Measurements from ENCODE around the gene WDR73. TPM values are rescaled to one million over a fixed set of nuclear protein-coding genes. Genes with fewer than 3 reads are reported as not detected.

The WDR73 gene
- total RNA-seq, 1 experiment from 2014 or later, result 19.3 TPM

DNA sequence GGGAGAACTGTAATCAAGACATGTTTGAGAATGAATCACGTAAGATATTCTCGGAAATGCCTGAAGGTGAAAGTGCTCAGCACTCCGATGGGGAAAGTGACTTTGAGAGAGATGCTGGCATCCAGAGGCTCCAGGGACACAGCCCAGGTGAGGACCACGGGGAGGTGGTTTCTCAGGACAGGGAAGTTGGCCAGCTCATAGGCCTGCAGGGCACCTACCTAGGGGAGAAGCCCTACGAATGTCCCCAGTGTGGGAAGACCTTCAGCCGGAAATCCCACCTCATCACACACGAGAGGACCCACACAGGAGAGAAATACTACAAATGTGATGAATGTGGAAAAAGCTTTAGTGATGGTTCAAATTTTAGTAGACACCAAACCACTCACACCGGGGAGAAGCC is 33.5 kb downstream of the WDR73 start:
- no peak for DNase-seq (ENCODE audit: low read depth)

DNA sequence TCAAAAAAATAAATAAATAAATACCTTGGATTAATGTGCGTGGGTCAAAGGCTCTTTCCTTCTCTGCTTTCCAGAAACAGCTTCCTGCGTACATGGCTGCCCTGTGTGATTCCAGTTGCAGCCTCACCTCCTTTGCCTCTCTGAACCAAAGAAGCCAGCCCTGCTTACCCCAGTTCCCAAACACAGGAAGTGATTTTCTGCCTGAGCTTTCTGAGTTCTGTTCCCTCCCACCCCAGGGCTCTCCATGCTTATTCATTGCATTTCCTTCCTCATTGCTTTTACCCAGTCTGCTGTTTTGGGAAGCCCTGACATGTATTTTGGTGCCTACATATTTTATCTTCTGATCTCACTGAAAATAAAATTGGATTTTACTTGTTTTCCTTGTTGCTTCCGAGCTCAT is 37.8 kb downstream of the WDR73 start:
- no peak for DNase-seq (ENCODE audit: low read depth)

DNA sequence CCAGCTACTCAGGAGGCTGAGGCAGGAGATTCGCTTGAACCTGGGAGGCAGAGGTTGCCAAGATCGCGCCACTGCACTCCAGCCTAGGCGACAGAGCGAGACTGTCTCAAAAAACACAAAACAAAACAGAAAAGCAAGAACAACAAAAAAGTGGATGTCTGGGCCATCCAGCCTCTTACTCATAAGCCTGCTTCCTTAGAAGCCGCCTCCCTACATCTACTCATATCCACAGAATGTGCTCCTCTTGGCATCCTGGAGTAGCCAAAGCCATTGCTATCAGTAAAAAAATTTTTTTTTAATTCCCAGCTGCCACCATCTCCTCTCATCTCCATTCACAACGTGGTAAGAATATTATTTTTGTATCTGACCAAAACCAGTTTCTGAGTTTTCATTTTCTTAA is 42.5 kb downstream of the WDR73 start:
- DNase-seq (ENCODE audit: low read depth), result no peak

DNA sequence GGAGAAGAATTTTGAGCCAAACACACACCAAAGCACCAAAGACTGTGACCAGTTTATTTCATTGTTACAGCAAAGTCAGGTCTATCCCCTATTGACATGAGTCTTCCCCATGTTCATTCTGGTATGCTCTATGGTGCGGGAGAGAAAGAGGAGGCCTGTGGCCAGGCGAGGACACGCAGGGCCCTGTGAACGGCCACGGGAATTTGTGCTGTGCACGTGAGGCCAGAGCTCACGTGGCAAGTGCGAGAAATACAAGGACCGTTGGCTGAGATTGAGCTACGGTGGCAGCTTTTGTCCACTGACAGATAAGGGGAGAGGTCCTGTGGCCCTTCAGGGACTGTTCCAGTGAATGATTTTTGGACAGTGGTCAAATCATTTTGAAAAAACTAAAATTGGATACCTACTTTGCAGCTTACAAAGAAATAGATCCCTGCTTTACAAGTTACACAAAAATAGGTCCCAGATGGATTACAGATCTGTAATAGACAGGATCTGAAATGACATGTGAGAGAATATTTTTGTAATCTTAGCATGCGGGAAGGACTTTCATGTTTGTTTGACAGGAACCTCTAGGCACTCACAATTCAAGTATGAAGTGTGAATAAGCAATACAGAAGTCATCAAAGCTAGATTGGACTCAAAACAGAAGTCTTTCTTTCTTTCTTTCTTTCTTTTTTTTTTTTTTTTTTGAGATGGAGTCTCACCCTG is 44.1 kb downstream of the WDR73 start:
- DNase-seq (ENCODE audit: low read depth), result no peak

DNA sequence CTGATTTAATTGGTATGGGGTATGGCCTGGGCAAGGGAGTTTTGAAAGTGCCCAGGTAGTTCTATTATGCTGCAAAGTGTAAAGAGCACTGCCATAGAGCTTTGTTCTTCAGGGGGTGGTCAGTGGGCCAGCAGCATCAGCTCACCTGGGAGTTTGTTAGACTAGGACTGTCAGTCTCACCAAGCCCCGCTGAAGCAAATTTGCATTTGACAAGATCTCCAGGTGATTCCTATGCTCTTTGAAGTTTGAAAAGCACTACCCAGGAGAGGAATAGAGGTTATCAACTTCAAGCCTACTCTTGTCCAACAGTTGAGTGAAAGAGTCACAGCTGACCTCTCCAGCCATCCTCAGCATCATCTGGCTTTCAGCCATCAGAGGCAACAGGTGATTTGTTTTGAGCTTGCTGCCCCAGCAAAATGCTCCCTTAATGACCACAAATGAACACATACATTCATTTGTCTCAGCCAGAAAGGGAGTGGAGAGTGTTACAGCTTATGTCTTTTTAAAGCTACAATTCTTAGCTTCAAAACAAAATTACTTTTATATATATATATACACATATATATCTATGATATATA is 45.3 kb downstream of the WDR73 start:
- DNase-seq (ENCODE audit: low read depth), result no peak

DNA sequence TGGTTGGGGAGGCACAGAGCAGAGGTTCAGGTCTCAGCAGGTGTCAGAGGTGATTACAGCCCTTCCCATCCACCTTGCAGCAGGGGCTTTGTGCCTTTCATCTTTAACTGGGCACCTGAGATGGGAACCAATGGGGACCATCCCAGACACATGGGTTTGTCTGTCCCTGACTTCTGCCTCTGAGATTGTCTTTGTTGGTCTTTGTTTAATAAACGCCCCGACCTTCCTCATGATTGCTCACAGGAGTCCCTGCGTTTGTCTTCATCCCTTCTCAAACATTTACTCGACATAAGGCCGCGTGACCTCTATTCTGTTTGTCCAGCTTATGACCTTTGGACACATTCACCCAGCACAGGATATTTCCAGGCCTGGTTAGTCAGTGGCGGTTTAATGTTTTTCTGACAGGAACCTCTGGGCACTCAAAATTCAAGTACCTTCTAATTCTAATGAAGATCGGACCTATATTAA is 47.4 kb downstream of the WDR73 start:
- no peak for DNase-seq (ENCODE audit: low read depth)

DNA sequence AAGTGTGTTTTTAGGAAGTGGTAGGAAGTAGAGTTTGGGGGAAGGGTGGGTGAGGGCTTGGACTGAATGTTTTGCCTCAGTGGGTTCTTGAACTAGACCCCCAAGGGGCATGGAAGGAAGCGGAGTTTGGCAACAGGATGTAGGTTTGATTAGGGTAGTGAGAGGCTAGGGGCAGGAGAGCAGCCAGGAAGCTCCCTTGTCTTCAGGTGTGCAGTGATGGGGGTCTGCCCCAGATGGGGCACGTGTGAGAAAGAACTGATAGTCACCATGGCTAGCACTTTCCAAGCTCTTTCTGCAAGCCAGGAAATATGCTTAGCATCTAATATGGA is 48.6 kb downstream of the WDR73 start:
- DNase-seq (ENCODE audit: low read depth), result no peak

DNA sequence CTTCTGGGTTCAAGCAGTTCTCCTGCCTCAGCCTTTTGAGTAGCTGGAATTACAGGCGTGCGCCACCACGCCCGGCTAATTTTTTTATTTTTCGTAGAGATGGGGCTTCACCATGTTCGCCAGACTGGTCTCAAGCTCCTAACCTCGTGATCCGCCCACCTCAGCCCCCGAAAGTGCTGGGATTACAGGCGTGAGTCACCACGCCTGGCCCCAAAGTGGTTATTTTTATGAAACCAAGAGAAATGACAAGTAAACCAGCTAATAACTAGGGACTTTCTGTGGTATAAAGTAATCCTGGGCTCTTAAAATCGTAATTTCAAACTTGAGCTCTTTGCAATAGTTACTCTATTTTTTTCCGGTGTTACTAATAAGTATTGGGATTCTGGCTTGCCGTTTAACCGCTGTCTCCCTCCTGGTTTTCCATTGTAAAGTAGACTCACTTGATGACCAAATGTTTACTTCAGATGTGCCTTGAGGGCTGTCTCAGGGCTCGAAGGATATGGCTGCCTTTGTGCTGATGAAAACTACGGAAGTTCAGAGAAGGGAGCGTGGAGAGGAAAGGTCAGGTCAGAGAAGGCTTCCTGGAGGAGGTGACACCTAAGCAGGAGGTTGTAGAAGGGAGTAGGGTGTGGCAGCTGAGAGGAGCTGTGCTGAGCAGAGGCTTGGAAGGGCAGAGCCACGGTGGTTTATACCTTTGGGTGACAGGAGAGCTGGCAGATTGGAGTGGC is 49.1 kb downstream of the WDR73 start:
- peak; percentile 14 for DNase-seq (ENCODE audit: low read depth)

DNA sequence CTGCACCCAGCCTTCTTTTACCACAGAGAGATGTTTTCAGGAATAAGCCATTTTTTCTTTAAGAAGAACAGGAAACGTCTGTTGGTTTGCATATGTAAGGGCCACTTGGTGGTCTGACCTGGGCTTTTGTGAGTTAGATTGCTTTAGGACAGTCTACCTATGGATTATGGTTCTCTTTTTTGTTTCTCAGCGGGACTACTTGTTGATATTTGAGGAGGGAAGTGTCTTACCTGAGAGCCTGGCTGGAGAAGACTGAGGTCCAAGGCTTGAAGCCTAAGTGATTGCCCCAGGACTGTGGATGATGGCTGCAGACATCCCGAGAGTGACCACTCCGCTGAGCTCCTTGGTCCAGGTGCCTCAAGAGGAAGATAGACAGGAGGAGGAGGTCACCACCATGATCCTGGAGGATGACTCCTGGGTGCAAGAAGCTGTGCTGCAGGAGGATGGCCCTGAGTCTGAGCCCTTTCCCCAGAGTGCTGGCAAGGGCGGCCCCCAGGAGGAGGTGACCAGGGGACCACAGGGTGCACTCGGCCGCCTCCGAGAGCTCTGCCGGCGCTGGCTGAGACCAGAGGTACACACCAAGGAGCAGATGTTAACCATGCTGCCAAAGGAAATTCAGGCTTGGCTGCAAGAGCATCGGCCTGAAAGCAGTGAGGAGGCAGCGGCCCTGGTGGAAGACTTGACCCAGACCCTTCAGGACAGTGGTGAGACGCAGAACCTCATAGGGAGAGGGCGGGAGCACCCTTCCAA is 50.3 kb downstream of the WDR73 start:
- no peak for DNase-seq (ENCODE audit: low read depth)

DNA sequence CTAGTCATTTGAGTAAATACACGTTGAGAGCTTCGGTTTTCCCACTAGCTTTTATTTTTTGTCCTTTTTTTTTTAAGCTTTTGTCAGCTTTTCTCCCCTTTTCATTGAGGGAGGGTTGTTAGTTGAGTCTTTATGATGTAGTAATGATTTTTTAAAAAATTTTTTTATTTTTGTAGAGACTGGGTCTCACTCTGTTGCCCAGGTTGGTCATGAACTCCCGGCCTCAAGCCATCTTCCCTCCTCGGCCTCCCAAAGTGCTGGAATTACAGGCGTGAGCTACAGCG is 52.6 kb downstream of the WDR73 start:
- DNase-seq (ENCODE audit: low read depth), result no peak

DNA sequence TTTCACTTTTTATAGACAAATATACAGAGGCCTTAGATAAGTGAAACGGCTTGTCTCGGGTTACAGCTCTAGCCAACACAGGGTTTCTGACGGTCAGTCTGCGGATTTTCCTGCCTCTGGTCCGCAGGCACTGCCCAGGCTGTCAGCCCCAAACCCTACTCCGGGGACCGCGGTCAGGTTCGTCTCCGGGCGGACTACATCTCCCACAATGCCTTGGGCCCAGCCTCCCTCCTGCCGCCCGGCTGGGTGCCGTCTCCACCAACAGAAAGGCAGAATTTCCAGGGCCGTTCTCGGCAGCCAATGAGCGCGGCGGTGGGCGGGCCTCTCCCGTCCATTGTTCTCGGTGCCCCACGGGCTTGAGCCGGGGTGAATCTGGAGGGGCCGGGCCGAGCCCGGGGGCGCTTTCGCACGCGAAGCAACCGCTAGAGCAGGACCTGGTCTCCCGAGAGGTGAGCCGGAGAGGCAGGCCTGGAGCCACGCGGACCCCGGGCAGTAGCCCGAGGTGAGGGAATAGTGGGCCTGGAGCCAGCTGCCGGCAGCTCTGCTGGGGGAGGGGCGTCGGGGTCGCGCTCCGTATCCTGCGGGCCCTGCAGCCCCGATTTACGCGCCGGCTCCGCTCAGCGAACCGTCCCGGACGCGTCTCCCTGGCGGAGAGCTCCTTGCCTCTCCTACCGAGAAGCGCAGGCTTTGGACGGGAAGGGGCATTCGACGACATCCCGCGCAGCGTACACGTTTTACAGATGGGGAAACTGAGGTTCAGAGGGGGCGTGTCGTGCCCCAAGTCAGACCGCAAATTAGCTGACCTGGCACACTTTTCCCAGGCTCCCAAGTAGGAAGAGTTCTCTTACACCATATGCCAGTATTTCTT is 53.2 kb downstream of the WDR73 start, which contains the start of gene ZSCAN2:
TSS of gene ZSCAN2 (plus strand) at position 323 of the 868 bp plus-strand sequence. CDS start 2,919 bp downstream, outside the sequence.
- peak; percentile 91 for DNase-seq (ENCODE audit: low read depth)

DNA sequence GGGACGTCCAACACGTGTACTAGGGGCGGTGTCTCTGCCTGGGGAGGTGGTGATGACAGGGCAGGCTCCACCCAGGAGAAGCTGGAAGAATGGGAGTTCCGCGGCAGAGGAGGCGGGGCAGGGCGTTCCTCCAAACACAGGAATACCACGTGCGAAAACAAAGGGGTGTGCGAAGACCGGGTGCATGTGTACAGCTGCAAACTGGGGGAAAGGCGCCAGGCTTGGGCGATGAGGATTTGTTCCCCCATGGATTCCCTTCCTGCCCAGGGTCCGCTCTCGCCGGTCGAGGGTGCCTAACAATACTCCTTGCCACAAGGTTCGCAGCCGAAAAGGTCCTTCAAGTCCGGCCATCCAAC is 53.8 kb downstream of the WDR73 start:
- DNase-seq (ENCODE audit: low read depth), result peak; percentile 79

DNA sequence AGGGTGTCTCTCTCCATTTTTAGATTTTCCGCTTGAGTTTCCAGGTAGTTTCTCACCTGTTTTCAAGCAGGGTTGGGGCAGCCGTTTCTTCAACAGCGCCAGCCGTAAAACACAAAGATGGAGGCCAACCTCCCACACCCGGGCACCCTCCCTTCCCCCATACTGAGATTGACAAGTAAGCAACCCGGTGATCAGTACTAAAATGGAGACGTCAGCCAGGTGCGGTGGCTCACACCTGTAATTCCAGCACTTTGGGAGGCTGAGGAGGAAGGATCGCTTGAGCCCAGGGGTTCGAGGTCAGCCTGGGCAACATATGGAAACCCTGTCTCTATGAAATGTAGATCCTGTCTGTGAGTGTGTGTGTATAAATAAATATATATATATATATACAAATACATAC is 54.2 kb downstream of the WDR73 start:
- DNase-seq (ENCODE audit: low read depth), result no peak

DNA sequence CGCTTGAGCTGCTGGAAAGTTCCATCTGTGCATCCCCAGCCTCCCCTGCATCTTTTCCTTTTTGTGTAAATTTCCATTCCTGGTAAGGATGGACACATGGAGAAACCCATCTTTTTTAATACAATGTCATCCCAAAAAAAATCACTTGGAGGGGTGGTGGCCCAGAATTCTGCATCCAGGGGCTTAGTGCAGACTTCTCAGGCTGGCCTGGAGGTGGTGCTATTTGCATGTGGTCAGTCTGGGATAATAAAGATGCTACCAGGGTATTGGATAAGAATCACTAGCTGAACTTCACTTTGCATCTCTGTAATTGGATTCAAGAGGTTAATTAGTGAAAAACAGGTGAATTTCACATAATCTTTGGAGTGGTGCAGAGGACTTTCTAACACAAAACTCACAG is 55.1 kb downstream of the WDR73 start:
- DNase-seq (ENCODE audit: low read depth), result peak; percentile 23

DNA sequence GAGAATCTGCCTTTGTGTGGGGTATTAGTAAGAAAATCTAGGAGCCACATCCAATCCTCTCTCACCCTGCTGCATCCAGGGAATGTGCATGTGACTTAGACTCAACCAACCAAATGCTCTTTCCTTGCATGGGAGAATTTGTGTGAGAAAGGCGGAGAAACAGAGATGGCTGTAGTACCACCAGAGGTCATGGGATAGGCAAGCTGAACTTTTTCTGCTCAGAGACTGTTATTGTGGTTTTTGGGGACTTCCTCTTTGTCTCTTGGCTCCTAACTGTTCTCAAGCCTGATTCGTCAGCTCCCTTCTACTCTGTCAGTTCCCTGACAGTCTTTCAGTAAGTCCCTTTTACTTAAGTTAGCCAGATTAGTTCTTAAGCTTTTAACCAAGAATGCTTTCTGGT is 55.8 kb downstream of the WDR73 start:
- DNase-seq (ENCODE audit: low read depth), result no peak

DNA sequence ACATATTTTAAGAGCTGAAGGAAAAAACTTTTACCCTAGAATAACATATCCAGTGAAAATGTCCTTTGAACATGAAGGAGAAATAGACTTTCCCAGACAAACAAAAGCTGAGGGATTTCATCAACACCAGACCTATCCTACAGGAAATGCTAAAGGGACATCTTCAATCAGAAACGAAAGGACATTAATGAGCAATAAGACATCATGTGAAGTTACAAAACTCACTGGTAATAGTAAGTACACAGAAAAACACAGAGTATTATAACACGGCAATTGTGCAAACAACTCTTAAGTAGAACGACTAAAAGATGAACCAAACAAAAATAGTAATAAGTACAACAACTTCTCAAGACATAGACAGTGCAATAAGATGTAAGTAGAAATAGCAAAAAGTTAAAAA is 56.8 kb downstream of the WDR73 start:
- no peak for DNase-seq (ENCODE audit: low read depth)

DNA sequence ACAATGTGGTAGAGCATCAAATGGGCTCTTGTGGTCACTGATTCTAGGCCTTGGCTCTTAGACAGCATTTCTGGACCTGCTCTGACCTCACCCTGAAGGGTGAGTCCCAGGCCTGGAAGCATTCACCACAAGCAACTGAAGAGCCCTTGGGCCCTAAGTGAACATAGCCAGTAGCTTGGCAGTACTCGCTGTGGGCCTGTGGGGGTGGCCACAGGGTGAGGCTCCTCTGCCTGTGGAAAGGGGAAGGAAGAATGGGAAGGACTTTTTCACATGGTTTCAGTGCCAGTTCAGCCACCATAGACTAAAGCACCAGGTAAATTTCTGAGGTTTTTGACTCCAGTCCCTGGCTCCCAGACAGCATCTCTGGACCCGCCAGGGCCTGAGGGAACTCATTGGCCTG is 58.4 kb downstream of the WDR73 start:
- no peak for DNase-seq (ENCODE audit: low read depth)

DNA sequence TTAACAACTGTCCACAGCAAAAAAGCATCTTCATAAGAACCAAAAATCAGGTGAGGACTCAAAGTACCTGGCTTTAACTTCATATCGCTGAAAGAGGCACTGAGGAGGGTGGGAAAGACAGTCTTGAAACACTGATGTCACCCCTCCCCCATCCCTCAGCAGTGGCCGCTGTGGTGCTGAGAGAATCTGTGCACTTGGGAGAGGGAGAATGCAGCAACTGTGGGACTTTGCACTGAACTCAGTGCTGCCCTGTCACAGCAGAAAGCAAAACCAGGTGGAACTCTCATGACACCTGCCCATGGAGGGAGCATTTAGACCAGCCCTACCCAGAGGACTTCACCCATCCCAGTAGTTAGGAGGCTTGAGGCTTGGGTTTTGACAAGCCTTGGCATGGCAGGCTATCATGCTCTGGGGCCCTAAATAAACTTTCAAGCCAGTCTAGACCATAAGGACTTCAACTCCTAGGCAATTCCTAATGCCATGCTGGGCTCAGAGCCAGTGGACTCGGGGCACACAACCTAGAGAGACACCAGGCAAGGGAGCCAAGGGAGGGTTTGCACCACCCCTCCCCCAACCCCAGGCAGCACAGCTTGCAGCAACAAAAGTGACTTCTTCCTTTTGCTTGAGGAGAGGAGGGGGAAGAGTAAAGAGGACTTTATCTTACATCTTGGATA is 59.3 kb downstream of the WDR73 start:
- DNase-seq (ENCODE audit: low read depth), result no peak

DNA sequence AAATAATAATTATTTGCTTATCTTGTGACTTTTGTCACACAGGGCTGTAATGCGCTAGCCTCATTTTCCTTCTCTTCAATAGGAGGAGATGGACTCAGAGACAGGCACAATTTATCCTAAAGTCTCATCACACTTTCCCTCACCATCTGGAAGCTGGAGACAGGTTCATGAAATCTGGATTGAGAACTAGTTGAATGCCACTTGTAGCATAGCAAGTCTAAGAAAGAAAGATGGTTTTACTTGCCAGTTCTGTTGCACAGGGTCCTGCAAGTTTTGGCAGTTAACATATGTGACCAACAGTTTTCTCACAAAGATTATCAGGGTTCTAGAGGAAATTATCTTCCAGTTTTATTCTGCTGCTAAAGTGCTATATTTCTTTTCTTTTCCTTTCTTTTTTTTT is 62.3 kb downstream of the WDR73 start:
- no peak for DNase-seq (ENCODE audit: low read depth)

DNA sequence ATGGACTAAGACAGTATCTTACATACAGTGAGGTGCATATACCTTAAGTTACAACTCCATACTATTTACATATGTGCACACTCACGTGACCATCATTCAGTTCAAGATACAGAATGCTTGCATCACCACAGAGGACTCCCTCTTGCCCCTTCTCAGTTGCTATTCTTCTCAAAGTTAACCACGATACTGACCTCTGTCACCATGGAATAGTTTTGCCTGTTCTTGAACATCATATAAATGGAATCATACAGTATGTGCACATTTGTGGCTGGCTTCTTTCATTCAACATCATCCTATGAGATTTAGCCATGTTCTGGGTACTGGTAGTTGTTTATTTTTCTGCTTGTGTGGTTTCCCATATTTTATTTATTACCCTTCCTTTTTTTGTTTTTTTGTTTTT is 63.7 kb downstream of the WDR73 start:
- DNase-seq (ENCODE audit: low read depth), result no peak

All from Daoy (cell line).